GM19043 (cell line): Measurements from ENCODE around the gene CGAS.
"Not testable (repeated sequence)": the region's sequence is repeated elsewhere in the genome, so short reads cannot be mapped to it uniquely, and the experiment has no call there.

Experiments used
- ATAC-seq: cut with Tn5 transposase; IDR thresholded peaks from one replicate; pipeline ENCODE4 v1.9.1; 2021; ENCODE audit warnings: low read depth; ENCODE audit not compliant: unreplicated experiment

The CGAS gene

DNA sequence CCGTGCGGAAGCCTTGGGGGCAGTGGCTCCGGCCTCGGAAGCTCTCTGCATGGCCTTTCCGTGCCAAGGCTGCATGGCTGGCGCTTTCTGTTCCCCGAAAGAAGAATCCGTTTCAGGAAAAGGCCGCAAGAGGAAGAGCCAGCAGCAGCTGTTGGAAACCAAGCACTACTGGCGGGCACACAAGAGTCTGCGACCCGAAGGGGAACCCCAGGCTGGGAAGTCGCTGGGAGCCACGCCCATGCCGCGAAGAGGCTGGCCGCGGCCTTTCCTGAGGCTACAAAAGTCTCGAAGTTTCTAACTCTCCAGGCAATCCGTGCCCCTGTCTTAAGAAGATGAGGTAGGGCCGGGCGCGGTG, at the start of gene CGAS:
Gene CGAS, minus strand, starts transcription at position 191 of the 355 bp plus-strand sequence. Its CDS starts 116 bp downstream, at position 75.
- peak; percentile 62 for ATAC-seq

DNA sequence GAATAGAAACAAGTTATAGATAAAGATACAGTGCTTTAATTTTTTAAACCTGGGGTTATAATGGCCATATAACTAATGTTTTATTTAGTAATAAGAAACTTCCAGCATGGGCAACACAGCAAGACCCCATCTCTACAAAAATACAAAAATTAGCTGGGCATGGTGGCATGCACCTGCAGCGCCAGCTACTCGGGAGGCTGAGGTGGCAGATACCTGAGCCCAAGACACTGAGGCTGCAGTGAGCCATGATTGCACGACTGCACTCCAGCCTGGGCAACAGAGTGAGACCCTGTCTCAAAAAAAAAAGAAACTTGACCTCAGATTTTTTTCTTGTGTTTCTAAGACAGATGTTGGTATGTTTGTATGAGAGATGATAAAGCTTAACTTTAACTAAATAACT, 45.8 kb upstream of the CGAS start:
- ATAC-seq, result no peak

DNA sequence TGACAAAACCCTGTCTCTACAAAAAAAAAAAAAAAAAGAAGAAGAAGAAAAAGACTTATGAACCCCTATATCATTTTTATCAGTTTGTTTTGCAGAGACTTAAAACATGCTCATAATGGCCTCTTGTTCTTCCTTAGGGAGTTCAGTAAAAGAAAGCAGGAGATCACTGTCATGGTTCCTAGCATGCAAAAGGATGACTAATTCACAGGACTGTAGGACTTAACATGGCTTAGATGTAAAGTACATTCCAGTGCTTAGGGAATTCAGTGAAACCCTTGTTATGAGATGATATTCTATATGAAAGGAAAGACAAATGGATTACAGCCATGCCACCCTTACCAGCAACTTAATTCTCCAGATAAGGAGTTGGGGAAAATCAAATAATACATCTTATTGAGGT, 39.3 kb upstream of the CGAS start:
- ATAC-seq, result no peak

DNA sequence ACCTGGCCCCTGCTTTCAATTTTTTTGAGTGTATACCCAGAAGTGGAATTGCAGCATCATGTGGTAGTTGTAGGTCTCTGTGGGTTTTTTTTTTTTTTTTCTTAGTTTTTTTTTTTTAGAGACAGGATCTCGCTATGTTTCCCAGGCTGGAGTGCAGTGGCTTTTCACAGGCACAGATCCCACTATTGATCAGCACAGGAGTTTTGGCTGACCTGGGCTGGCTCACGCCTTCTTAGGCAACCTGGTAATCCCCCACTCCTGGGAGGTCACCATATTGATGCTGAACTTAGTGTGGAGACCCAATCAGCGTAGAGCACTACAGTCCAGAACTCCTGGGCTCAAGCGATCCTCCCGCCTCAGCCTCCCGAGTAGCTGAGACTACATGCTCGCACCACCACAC, 35.4 kb upstream of the CGAS start:
- ATAC-seq, result no peak

DNA sequence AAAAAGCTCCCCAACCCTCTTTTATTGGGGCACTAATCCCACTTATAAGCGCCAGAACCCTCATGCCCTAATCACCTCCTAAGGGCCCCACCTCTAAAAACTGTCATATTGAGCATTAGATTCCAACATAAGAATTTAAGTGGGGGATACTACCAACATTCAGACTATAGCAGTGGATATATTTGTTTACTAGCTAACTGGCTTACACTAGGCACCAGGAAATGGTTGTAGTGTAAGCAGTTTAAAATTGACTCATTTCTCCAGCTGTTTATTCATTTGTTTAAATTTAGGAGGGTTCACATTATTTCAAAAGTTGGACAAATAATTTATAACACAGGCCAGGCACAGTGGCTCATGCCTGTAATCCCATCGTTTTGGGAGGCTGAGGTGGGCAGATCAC, 32.3 kb upstream of the CGAS start:
- ATAC-seq, result no peak

DNA sequence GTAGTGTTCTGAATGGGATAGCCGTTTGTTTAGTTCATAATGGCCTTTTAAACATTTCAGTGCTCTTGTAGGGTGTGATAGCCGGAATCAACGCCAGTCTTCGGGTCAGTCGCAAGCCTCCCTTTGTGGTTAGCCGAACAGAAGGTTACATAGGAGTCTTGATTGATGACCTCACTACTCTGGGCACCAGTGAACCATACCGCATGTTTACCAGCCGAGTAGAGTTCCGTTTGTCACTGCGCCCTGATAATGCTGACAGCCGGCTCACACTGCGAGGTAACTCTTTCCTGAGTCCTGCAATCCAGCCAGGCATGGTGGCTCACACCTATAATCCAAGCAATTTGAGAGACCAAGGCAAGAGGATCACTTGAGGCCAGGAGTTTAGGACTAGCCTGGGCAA, 29.9 kb upstream of the CGAS start:
- no peak for ATAC-seq

DNA sequence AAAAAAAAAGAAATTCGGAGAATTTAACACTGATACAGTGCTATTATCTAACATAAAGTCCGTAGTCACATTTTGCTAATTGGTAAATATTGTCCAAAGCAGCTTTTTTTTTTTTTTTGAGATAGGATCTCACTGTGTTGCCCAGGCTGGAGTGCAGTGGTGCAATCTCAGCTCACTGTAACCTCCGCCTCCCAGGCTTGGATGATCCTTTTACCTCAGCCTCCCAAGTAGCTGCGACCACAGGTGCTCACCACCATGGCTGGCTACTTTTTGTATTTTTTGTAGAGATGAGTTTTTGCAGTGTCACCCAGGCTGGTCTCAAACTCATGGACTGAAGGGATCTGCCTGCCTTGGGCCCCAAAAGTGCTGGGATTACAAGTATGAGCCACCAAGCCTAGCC, 25.3 kb upstream of the CGAS start:
- ATAC-seq, result no peak

DNA sequence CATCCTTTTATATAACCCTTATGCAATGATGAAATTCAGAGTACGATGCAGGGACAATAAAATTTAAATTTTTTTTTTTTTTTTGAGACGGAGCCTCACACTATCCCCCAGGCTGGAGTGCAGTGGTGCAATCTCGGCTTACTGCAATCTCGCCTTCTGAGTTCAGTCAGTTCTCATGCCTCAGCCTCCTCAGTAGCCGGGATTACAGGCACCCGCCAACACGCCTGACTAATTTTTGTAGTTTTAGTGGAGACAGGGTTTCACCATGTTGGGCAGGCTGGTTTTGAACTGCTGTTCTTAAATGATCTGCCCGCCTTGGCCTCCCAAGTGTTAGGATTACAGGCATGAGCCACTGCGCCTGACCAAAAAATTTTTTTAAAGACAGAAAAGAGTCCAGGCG, 24.6 kb upstream of the CGAS start:
- no peak for ATAC-seq

DNA sequence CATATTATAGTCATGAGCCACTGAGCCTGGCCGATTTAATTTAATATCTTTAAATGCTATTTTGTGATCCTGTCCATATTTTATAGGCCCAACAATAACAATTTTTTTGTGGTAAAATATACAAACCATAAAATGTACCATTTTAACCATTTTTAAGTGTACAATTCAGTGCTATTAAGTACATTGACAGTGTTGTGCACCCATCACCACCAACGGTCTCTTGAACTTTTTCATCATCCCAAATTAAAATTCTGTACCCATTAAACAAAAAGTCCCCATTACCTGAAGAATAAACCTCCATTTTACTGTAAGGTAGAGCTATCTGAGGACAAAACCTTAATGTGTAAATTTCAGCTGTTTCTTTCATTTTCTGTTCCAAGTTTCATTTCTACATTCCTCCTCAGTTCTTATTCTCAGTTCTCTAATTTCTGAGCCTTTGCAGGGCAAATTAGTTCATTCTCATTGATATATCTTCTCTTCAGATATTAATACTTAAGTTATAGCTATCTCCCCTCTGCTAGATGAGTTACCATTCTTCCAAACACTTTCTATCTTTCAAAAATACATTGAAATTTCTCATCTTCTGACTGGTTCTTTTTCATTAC, 19.7 kb upstream of the CGAS start:
- peak; percentile 92 for ATAC-seq

DNA sequence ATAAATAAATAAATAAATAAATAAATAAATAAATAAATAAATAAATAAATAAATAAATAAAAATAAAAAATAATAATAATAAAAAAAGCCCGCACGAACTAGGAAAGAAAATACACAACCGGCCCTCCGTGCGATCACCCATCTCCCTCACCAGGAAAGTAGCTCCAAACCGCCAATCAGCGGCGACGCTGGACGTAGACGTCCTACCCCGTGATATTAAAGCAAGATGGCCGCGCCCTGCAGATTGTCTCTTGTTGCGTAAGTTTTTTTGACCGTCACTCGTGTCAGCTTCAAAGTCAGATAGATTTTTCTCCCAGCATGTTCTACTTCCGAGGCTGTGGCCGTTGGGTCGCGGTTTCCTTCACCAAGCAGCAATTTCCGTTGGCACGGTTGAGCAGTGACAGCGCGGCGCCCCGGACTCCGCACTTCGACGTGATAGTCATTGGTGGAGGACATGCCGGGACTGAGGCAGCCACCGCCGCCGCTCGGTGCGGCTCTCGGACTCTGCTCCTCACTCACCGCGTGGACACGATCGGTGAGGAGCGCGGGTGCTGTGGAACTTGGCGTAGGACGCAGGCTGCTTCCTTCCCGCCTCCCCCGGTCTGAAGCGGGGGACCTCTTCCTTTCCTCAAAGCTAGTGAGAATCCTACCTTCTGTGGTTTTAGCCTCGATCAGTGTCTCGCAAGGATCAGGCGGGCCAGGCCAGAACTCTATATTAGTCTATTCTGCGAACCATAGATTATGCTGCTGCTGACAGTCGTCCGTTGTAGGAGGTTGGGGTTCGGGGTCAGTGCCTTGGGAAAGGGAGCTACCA, 9.6 kb upstream of the CGAS start, which contains the start of gene MTO1:
Gene MTO1, plus strand, starts transcription at position 201 of the 814 bp plus-strand sequence. Its CDS starts 118 bp downstream, at position 319.
- ATAC-seq, result peak; percentile 94

DNA sequence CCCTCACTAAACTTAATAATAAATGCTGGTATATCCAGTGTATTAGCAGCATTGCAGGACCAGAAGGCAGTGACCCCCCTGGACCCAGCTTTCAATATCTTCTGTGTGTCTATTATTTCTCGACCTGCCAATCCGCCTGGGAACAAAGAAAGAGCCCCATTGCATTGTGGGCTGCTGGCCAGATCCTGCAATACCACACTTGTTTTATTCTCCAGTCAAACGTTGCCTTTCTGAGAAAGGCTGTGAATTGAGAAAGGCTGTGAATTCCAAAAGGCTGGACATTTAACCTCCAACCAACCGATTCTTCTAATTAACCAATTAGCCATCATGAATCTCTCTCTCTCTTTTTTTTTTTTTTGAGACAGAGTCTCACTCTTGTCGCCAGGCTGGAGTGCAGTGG, 8.0 kb upstream of the CGAS start:
- ATAC-seq, result no peak

DNA sequence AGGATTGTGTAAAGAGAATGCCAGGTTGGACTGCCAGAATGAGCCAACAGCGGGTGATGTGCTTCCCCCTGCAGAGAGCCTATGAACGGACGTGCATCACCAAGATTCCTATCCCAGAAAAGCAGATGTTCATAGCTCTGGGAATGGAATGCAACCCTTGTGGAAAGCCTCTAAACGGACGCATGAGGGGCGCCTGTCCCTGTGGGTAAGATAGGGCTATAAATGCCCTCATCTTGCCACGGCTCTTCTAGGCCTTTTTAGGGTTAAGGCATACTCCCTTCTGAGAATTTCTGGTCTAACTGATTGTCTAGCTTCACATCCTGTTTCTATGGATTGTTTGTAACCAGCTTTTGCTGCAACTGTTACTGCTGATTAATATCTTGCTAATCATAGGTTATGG, 7.4 kb upstream of the CGAS start:
- not testable (repeated sequence) for ATAC-seq

DNA sequence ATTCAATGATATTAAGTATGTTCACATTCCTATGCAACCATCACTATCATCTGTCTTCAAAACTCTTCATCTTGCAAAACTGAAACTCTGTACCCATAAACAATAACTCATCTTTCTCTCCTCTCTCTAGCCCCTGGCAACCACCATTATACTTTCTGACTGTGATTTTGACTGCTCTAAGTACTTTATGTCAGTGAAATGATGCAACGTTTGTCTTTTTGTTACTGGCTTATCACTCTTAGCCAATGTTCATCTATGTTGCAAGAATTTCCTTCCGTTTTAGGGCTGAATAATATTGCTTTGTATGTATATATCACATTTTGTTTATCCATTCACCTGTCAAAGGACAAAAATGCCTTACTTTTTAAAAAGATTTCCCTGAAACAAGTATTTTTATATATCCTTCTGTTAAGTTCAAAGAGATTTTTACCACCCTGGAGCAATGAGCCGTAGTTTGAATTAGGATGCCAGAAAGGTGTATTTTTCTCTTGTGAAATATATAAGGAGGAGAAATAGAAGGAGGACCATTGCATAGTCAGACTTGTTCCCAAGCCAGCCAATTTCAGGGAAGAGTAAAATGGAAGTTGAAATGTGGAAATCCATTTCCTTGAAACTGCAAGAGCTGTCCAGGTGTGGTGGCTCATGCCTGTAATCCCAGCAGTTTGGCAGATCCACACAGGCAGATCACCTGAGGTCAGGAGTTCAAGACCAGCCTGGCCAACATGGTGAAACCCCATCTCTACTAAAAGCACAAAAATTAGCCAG, 4.0 kb upstream of the CGAS start:
- no peak for ATAC-seq

DNA sequence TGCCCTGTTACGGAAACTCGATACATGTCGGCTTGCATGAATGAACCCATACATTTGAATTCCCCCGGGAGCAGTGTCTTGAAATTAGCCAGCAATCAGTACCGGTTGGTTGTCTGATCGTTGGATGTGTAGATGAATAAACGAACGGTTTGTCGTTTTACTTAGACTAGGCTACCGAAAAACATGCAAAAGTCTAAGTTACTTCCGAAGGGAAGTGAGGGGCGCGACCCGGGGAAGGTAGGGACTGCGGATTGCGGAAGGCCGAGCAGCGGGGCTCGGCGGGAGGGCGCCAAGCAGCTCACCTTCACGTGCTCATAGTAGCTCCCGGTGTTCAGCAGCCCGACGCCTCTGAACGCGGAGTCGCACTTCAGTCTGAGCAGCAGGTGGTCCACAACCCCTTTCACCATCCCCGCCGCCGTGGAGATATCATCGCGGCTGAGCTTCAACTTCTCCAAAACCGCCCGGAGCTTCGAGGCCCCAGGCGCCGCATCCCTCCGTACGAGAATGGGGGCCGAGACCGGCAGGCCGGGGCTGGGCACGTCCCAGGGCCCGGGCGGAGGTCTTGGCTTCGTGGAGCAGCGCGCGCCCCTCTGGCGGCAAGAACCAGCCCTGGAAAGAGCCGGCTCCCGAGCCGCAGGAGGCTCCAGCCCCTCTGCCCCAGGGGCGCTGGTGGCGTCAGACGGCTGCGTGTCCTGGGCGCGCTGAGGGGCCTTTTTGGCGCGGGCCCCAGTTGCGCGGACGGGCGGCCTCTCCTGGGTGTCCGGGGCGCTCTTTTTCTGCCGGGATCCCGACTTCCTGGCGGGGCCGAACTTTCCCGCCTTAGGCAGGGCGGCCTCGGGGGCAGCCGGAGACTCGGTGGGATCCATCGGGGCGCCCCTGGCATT, 632 bp downstream of the CGAS start:
- ATAC-seq, result peak; percentile 46

DNA sequence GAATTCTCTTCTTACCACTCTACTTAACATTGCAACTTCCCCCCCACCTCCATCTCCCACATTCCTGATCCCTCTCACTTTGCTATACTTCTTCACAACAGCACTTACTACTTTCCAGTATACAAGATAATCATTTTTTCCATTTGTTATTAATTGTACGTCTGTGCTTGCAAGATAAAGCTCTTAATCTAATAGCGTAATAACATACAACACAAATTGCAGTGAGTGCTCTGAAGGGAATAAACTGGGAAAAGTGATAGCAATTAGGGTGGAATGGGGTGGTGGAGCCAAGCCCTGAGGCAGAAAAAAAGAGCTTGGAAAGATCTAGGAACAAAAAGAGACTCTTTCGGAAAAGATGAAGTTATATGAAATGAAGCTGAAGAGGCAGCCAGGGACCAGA, 8.5 kb downstream of the CGAS start:
- ATAC-seq, result no peak

DNA sequence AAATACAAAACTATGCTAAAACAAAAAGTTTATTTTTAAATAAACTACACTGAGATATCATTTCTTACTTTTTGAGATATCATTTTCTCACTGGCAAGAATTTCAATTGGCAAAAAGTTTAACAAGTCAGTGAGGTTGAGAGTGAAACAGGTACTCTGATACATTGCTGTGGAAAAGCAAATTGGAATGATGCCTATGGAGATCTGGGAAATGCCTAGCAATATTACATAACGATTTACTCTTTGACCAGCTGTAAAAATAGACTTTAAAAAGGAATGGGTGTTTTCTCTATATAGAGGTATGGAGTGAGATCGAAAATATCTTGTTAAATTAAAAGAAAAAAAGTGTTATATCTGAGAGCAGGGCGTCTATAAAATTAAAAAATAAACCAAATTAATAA, 16.9 kb downstream of the CGAS start:
- no peak for ATAC-seq

DNA sequence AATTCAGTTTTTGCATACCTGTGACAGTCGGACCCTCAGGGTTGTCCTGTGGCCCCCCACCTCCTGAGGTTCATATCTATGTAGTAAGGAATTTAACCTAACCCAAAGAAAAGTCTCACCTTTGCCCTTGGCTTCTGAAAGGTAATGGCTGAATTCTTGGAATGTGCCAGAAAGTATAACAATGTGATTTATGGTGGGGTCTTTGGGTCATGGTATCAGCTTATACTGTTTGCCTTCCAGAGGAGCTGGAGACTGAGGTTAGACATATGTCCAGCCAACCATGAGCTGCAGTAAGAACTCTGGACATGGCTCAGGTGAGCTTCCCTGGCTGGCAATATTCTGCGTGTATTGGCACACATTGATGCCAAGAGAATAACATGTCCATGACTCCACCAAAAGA, 30.6 kb downstream of the CGAS start:
- no peak for ATAC-seq

DNA sequence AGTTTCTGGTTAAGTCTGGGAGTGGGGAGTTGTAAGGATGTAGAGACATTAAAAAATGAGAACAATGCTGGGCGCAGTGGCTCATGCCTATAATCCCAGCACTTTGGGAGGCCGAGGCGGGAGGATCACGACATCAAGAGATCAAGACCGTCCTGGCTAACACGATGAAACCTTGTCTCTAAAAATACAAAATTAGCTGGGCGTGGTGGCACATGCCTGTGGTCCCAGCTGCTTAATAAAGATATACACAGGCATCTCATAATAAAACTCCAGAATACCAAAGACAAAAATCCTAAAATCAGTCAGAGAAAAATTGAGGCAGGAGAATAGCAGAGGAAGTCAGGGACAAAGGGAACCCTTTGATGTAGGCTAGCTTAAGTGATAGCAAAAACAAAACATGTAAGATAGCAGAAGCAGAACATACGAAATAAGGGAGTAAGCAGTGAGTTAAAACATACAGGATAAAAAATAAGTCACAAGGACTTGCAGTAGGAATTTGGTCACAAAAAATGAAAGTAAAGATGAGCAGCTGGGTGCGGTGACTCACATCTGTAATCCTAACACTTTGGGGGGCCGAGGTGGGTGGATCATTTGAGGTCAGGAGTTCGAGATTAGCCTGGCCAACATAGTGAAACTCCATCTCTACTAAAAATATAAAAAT, 33.9 kb downstream of the CGAS start:
- ATAC-seq, result no peak

DNA sequence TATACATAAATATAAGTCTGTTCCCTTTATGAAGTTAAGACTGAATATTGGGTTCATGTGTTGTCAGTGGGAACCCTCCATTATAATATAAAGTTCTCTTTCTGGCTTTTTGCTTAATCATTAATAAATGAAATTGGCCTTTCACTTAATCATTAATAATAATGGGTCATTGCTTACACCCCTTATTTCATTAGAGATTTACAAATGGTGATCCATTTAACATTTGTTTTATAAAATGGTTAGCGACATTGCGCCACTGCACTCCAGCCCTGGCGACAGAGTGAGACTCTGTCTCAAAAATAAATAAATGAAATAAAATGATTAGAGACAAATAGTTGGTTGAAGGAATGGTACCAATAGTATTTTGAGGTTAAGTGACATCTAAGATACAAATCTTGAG, 39.0 kb downstream of the CGAS start:
- ATAC-seq, result no peak

DNA sequence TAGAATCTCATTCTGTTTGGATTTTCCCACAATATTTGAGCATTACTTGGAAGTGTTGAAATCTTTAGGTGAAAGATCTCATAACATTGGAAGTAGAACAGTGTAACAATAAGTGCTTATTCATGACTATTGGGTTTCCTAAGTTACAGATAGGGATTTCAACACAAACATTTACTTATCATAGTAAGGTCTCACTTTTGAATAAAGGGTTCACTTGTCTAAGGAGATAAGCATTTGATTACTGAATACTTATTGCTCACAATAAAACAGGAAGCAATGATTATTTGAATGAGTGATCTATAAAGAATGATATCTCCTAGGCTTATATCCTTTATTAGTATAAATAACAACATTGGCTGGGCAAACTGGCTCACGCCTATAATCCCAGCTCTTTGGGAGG, 42.7 kb downstream of the CGAS start:
- ATAC-seq, result no peak
